AG04450 (cell line): ENCODE data around the gene TTC17. TPM values are rescaled to one million over a fixed set of nuclear protein-coding genes. Genes with fewer than 3 reads are reported as not detected.
"Not testable (repeated sequence)": the region's sequence is repeated elsewhere in the genome, so short reads cannot be mapped to it uniquely, and the experiment has no call there.

Experiments used
- CTCF ChIA-PET: fragments of 300-600, 350-600 bp; formaldehyde crosslinking; extraction: SDS; loops from one replicate; lab custom pipeline; 2022; ENCODE audit warnings: antibody characterized with exemption, inconsistent platforms; lab: Charles Lee
- POLR2A ChIA-PET: fragments of 350-600 bp; formaldehyde crosslinking; extraction: SDS; loops from one replicate; lab custom pipeline; 2021; ENCODE audit warnings: antibody characterized with exemption, inconsistent platforms; lab: Yijun Ruan, JAX
- DNase-seq: peaks from one replicate; pipeline ENCODE4 v3.0.0-alpha.2; 2011; ENCODE audit warnings: low read depth, low spot score
- H3K27ac ChIP-seq: one replicate; pipeline ENCODE4 v1.5.1; 2012; ENCODE audit warnings: low read depth, low read length, control low read depth
- H3K27me3 ChIP-seq: one replicate; pipeline ENCODE4 v1.6.0; 2012; ENCODE audit warnings: low read length; ENCODE audit not compliant: control insufficient read depth, insufficient read depth
- H3K4me3 ChIP-seq: 2 replicates; pipeline ENCODE4 v1.5.1; 2011; ENCODE audit warnings: mild to moderate bottlenecking, low read depth, low read length, control low read depth
- H3K9me3 ChIP-seq: 2 replicates; pipeline ENCODE4 v1.5.1; 2012; ENCODE audit warnings: low read length; ENCODE audit not compliant: control insufficient read depth, insufficient read depth
- CTCF ChIP-seq: IDR thresholded peaks from 2 replicates; pipeline ENCODE4 v1.5.1; 2011; ENCODE audit warnings: low read depth, low read length, control low read depth, inconsistent platforms
- polyA plus RNA-seq: library from polyadenylated mRNA; depleted of rRNA; stranded (reverse); fragments of >200 nt; gene quantifications from 2 replicates; pipeline ENCODE4 v1.2.3, GENCODE V29; 2011

Gene TTC17
- polyA plus RNA-seq, 1 experiment: 111 TPM

GRCh38 chr11:43462359-43462758, 103.6 kb downstream of the TTC17 start:
- TF ChIP-seq CTCF: no peak
- no peak overlapping the region for H3K4me3 ChIP-seq
- no peak for DNase-seq
- ChIA-PET CTCF (interaction anchor here (1.8 kb wide), 1 partner anchor 390 kb away, joined by 6 read pairs; no protein-coding TSS in a partner anchor), POLR2A (no interaction called here)
- H3K9me3 ChIP-seq: no peaks in the 10 kb centered on the region; the same call in 1 of the 2 replicates
- H3K27me3 ChIP-seq: no peaks in the 10 kb centered on the region
- no peak overlapping the region for H3K27ac ChIP-seq

- no peak for TF ChIP-seq CTCF
- Histone ChIP-seq H3K27ac (no peak overlapping the region), H3K9me3 (no peaks in the 10 kb centered on the region; the same call in 1 of the 2 replicates), H3K4me3 (no peak overlapping the region), H3K27me3 (no peaks in the 10 kb centered on the region)
- no peak for DNase-seq
- ChIA-PET CTCF (no interaction called here), POLR2A (no interaction called here)
Observed at GRCh38 chr11:43467958-43468357, 109.2 kb downstream of the TTC17 start.

- POLR2A ChIA-PET, H3K27me3 ChIP-seq: not testable (repeated sequence)
Observed at GRCh38 chr11:43477491-43477890, 118.8 kb downstream of the TTC17 start.

DNA sequence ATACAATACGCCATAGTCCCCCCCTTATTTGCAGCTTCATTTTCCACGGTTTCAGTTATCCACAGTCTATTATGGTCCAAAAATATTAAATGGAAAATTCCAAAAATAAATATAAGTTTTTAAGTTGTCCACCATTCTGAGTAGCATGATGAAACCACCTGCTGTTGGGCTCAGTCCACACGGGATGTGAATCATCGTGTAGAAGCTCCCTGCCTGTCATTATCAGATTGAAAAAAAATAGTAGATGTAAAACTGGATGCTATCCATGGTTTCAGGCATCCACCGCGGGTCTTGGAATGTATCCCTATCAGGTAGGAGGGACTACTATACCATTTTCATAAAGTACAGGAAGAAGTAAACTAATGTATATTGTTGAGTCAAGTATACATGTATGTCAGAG, 127.4 kb downstream of the TTC17 start:
- Histone ChIP-seq H3K9me3 (no peaks in the 10 kb centered on the region), H3K4me3 (no peak overlapping the region), H3K27me3 (no peaks in the 10 kb centered on the region), H3K27ac (no peak overlapping the region)
- no peak for TF ChIP-seq CTCF
- ChIA-PET CTCF (no interaction called here), POLR2A (no interaction called here)
- no peak for DNase-seq

More at GRCh38 chr11:43477491-43477890, 118.8 kb downstream of the TTC17 start:
- DNase-seq, H3K9me3 ChIP-seq, H3K27ac ChIP-seq, H3K4me3 ChIP-seq, CTCF ChIA-PET: not testable (repeated sequence)

GRCh38 chr11:43489869-43490465, 131.2 kb downstream of the TTC17 start:
- CTCF ChIA-PET: interaction anchor here (1.1 kb wide), 1 partner anchor 178 kb away, joined by 3 read pairs; the partner anchor contains the start of gene API5
- no peak overlapping the region for H3K4me3 ChIP-seq
- POLR2A ChIA-PET: no interaction called here

More at GRCh38 chr11:43489869-43490465, 131.2 kb downstream of the TTC17 start:
- no peak for DNase-seq
- TF ChIP-seq CTCF: no peak
- H3K9me3 ChIP-seq: no peaks in the 10 kb centered on the region
- H3K27me3 ChIP-seq: no peaks in the 10 kb centered on the region
- H3K27ac ChIP-seq: no peak overlapping the region
